C4-2B (cell line): ENCODE results near the gene DIP2B.

Source experiments
- CTCF ChIP-seq: fragments of 450-650 bp; conservative IDR thresholded peaks from 2 replicates; pipeline ENCODE4 v1.5.1; 2017; ENCODE audit warnings: mild to moderate bottlenecking
- ZFX ChIP-seq: fragments of 450-650 bp; IDR thresholded peaks from 2 replicates; pipeline ENCODE4 v1.6.1; 2017

GRCh38 chr12:50686406-50686805, 181.6 kb downstream of the DIP2B start:
- TF ChIP-seq ZFX (no peak), CTCF (no peak)
